PC-3 (cell line): ENCODE measurements around the gene MYBPC3. TPM values are rescaled to one million over a fixed set of nuclear protein-coding genes. Genes with fewer than 3 reads are reported as not detected.

Experiments
- ATAC-seq: fragments of 200-7000 bp; cut with Tn5 transposase; 2 replicates; pipeline ENCODE4 v1.9.1; 2020; ENCODE audit warnings: mild to moderate bottlenecking, moderate library complexity
- BruUV-seq: library from RNA; stranded (reverse); fragments of 400-500 nt; replicated peaks from 2 replicates; lab custom pipeline; 2021; lab: Mats Ljungman, UMichigan
- CTCF ChIA-PET: fragments of 300-600 bp; sonication (Branson Sonifier 250); formaldehyde crosslinking; loops from one replicate; lab custom pipeline; 2022; ENCODE audit warnings: antibody characterized with exemption; lab: Charles Lee
- POLR2A ChIA-PET: fragments of 300-600 bp; sonication (Branson Sonifier 250); formaldehyde crosslinking; loops from one replicate; lab custom pipeline; 2022; ENCODE audit warnings: antibody characterized with exemption; ENCODE audit not compliant: unreplicated experiment; lab: Charles Lee
- DNase-seq: peaks from one replicate; pipeline ENCODE4 v3.0.0-alpha.2; 2015
- H2AFZ ChIP-seq: fragments of 300-600 bp; sonication (generic); 2 replicates; pipeline ENCODE4 v1.6.0; 2016; ENCODE audit warnings: antibody characterized with exemption, low read length
- H3F3A ChIP-seq: fragments of 300-600 bp; sonication (generic); one replicate; pipeline ENCODE4 v1.6.0; 2017; ENCODE audit warnings: antibody characterized with exemption, low read length, control low read depth, mild to moderate bottlenecking; ENCODE audit not compliant: unreplicated experiment
- H3K27ac ChIP-seq: fragments of 300-600 bp; sonication (generic); 2 replicates; pipeline ENCODE4 v1.5.1; 2016; ENCODE audit warnings: mild to moderate bottlenecking, low read length
- H3K27me3 ChIP-seq: fragments of 300-600 bp; sonication (generic); 2 replicates; pipeline ENCODE4 v1.6.1; 2016; ENCODE audit warnings: low read length, mixed read lengths
- H3K36me3 ChIP-seq: fragments of 300-600 bp; sonication (generic); 2 replicates; pipeline ENCODE4 v1.6.1; 2016; ENCODE audit warnings: low read depth, mixed run types, low read length, mixed read lengths
- H3K4me1 ChIP-seq: fragments of 300-600 bp; sonication (generic); 2 replicates; pipeline ENCODE4 v1.5.1; 2016; ENCODE audit warnings: low read length; ENCODE audit not compliant: insufficient read depth
- H3K4me2 ChIP-seq: fragments of 300-600 bp; sonication (generic); 2 replicates; pipeline ENCODE4 v1.6.0; 2016; ENCODE audit warnings: low read length
- H3K4me3 ChIP-seq: fragments of 300-600 bp; sonication (generic); 2 replicates; pipeline ENCODE4 v1.5.1; 2016; ENCODE audit warnings: mild to moderate bottlenecking, low read length, mixed read lengths
- H3K79me2 ChIP-seq: fragments of 300-600 bp; sonication (generic); 2 replicates; pipeline ENCODE4 v1.6.1; 2017; ENCODE audit warnings: low read length, mixed read lengths
- H3K9ac ChIP-seq: fragments of 300-600 bp; sonication (generic); 2 replicates; pipeline ENCODE4 v1.6.0; 2016; ENCODE audit warnings: mild to moderate bottlenecking, low read length
- H3K9me2 ChIP-seq: fragments of 300-600 bp; sonication (generic); replicated peaks from 2 replicates; pipeline ENCODE4 v1.6.1; 2016; ENCODE audit warnings: mixed run types, low read length, mixed read lengths
- H3K9me3 ChIP-seq: fragments of 300-600 bp; sonication (generic); 2 replicates; pipeline ENCODE4 v1.6.1; 2016; ENCODE audit warnings: low read length, mixed read lengths
- H4K20me1 ChIP-seq: fragments of 300-600 bp; sonication (generic); 2 replicates; pipeline ENCODE4 v1.6.1; 2016; ENCODE audit warnings: low read length, mixed read lengths
- CTCF ChIP-seq: fragments of 300-600 bp; sonication (generic); conservative IDR thresholded peaks from 2 replicates; pipeline ENCODE4 v1.5.1; 2017; ENCODE audit warnings: antibody characterized with exemption, low read depth, mild to moderate bottlenecking, low read length
- EZH2 ChIP-seq: fragments of 300-600 bp; sonication (generic); IDR thresholded peaks from one replicate; pipeline ENCODE4 v1.6.1; 2017; ENCODE audit warnings: antibody characterized with exemption, mild to moderate bottlenecking, low read length; ENCODE audit not compliant: unreplicated experiment
- EZH2phosphoT487 ChIP-seq: fragments of 300-600 bp; sonication (generic); IDR thresholded peaks from 2 replicates; pipeline ENCODE4 v1.6.1; 2018; ENCODE audit warnings: mild to moderate bottlenecking, antibody characterized with exemption, low read length, borderline replicate concordance
- intact Hi-C: fragments of 100-400 bp; cut with micrococcal nuclease; formaldehyde crosslinking; loops from 2 replicates; pipeline ENCODE4 v1.9.0; 2023
- total RNA-seq: library from RNA; depleted of rRNA; stranded (reverse); fragments of >200 nt; gene quantifications from 2 replicates; pipeline ENCODE4 v1.2.3, GENCODE V29; 2014

The MYBPC3 gene
- total RNA-seq, 1 experiment from 2014 or later, result not detected

- H3K9ac ChIP-seq, result no peak within 1 kb of the TSS
- TF ChIP-seq CTCF (no peak), EZH2phosphoT487 (no peak), EZH2 (no peak)
- no peak within 1 kb of the TSS for H3K27ac ChIP-seq
- H3K36me3 ChIP-seq, result no peaks in the 10 kb centered on the region
- H3K4me3 ChIP-seq, result no peak within 1 kb of the TSS
- no peaks in the 10 kb centered on the region for H4K20me1 ChIP-seq
- no peaks in the 10 kb centered on the region for H3K9me3 ChIP-seq
- H3K9me2 ChIP-seq, result no peaks in the 10 kb centered on the region
- no peak within 1 kb of the TSS for H2AFZ ChIP-seq
- ATAC-seq (no peak), DNase-seq (no peak)
- H3K79me2 ChIP-seq, result no peaks in the 10 kb centered on the region
- ChIA-PET POLR2A (no interaction called here), CTCF (no interaction called here)
- no TSS peak for BruUV-seq
- H3F3A ChIP-seq, result no peaks in the 10 kb centered on the region
- no peak within 1 kb of the TSS for H3K4me2 ChIP-seq
- peaks cover 9% of the 10 kb centered on the region; the same call in 1 of the 2 replicates for H3K4me1 ChIP-seq
- no peaks in the 10 kb centered on the region for H3K27me3 ChIP-seq
- intact Hi-C loops, result no loop called here
These were observed 25.7 kb upstream of the MYBPC3 start, which contains the start of gene SPI1 for GRCh38 chr11:47378010-47378835. Gene SPI1, minus strand, starts transcription at chr11:47378547. Its CDS starts 194 bp downstream, at chr11:47378353.

- no peak for DNase-seq
- H3K4me1 ChIP-seq, result peaks cover 9% of the 10 kb centered on the region; the same call in 1 of the 2 replicates
- no peaks in the 10 kb centered on the region for H4K20me1 ChIP-seq
- no TSS peak for BruUV-seq
- H3K9me3 ChIP-seq, result no peaks in the 10 kb centered on the region
- no peak overlapping the region for H3K27ac ChIP-seq
- H3K4me2 ChIP-seq, result no peak overlapping the region
- H3K27me3 ChIP-seq, result no peaks in the 10 kb centered on the region
- H3F3A ChIP-seq, result no peaks in the 10 kb centered on the region
- H3K79me2 ChIP-seq, result no peaks in the 10 kb centered on the region
- TF ChIP-seq CTCF (no peak), EZH2 (no peak), EZH2phosphoT487 (no peak)
- intact Hi-C loops, result no loop called here
- CTCF ChIA-PET, result no interaction called here
- no peaks in the 10 kb centered on the region for H3K36me3 ChIP-seq
- H3K4me3 ChIP-seq, result no peak overlapping the region
- no peaks in the 10 kb centered on the region for H3K9me2 ChIP-seq
- ATAC-seq, result no peak
- H3K9ac ChIP-seq, result no peak overlapping the region
- H2AFZ ChIP-seq, result no peak overlapping the region
- POLR2A ChIA-PET, result no interaction called here
These were observed 25.1 kb upstream of the MYBPC3 start for GRCh38 chr11:47377571-47378009.
